ENCODE results near the gene CDC42SE2.

The CDC42SE2 gene, protein sequence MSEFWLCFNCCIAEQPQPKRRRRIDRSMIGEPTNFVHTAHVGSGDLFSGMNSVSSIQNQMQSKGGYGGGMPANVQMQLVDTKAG

DNA sequence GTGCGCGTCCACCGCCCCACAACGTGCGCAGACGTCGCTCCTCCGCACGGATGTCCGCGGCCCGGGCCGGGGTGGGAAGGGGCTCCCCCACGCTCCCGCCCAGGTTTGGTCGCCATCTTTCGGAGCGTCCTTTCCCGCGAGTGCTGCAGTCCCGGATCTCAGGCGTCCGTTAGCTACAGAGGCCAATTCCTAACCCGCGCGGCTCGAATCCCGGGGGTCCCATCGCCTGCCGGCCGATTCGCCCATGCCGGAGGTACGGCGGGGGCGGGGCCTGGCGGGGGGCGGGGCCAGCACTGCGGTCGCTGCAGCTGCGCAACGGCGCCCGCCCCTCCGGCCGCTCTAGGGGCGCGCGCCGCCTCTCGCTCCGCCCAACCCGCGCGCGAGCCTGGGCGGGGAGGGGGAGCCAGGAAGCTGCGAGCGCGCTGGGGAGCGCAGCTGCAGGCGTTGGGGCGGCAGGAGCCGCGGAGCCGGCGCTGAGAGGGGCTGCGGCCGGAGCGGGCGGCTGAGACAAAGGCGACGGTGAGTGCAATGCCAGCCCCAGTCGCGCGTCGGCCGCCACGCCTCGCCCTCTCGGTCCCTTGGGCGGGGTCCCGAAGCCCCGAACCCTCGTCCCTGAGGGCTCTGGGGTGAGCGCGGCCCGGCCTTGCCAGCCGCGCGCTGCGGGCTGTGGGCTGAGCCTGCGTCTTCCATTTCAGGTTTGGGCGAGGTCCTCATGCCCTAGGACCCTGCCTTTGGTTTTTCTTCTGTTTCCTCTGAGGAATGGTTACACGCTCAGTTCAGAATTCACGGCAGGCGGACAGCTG lies at the start of gene CDC42SE2:
CDC42SE2 (plus strand) TSS at position 406 of the 803 bp plus-strand sequence. CDS start 95,441 bp downstream, outside the sequence.
- peak; percentile 87 to 88 (median 88) for DNase-seq

DNA sequence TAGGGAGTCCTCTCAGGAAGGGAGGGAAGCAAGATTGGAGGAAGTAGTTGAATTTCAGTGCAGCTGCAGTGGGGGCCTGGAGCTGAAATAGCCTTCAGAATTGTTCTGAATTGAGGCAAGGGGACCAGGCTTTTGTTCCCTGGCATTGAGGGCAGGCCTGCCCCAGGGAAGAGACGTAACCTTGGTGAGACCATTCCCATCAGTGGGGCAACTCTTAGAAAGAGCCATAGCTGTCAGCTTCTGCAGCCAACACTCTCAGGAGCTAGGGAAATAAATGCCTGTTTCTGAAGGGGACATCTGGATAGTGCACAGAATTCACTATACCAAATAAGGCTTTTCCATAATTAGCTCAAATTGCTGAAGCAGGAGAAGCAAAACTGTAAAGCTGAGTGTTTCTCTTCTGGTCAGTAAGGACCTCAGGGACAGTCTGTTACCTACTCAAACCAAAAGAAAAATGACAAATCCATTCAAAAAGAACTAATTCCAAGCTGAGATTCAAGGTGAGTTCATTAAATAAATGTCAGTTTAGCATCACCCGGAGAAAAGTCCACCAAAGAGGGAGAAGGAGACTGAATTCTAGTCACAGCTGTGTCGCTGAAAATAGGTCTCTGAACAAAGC lies 49.1 kb upstream of the CDC42SE2 start:
- no peak for DNase-seq

DNA sequence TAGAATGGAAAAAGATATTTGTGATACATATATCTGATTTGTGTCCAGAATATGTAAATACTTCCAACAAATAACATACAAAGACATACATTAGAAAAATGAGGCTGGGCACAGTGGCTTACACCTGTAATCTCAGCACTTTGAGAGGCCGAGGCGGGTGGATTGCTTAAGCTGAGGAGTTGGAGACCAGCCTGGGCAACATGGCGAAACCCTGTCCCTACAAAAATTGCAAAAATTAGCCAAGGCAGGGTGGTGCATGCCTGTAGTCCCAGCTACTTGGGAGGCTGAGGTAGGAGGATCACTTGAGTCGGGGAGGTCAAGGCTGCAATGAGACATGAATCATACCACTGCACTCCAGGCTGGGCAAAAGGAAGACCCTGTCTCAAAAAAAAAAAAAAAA lies 46.1 kb upstream of the CDC42SE2 start:
- no peak for DNase-seq

DNA sequence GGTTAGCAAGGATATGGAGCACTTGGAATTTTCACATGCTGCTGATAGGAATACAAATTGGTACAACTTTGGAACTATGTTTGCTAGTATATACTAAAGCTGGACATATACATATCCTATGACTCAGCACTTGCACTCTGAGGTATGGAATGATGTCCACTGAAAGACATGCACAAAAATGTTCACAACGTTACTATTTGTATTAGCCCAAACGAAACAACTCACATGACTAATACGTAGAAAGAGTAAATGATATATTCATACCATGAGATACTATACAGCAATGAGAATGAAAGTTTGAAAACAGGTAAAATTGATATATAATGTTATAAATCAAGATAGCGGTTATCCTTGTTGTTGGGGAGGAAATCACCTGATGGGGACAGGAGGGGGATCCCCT lies 45.5 kb upstream of the CDC42SE2 start:
- no peak for DNase-seq

DNA sequence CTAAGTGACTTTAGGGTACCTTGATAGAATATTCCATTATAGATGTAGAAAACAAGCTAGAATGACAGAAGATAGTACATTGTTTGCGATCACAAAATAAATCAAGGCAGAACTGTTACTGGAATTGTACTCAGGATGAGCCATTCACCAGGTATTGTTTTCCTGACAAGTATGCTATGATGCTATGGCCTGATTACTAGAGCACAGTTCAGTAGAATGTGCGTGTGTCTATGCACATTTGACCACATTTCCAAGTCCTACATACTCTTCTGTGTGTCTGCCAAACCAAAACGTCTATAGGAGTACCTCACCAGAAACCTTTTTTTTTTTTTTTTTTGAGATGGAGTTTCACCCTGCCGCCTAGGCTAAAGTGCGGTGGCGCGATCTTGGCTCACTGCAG lies 43.3 kb upstream of the CDC42SE2 start:
- DNase-seq = no peak

DNA sequence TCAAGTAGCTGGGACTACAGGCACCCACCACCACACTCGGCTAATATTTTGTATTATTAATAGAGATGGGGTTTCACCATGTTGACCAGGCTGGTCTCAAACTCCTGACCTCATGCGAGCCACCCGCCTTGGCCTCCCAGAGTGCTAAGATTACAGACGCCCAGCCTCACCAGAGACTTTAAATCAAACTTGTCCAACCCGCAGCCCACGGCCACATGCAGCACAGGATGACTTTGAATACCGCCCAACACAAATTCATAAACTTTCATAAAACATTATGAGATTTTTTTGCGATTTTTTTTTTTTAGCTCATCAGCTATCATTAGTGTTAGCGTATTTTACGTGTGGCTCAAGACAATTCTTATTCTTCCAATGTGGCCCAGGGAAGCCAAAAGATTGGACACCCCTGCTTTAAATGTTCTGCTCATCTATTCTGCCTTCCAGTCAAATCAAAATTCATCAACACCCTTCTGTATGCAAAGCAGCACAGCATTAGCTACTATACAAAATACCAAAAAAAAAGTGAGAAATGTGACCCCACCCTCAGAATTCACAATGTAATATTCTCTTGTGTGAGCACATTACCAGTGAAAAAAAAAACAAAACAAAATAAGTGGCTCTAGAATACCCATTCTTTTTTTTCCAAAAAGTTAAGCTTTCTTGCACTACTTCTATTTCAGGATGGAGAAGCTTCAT lies 42.7 kb upstream of the CDC42SE2 start:
- DNase-seq = no peak

DNA sequence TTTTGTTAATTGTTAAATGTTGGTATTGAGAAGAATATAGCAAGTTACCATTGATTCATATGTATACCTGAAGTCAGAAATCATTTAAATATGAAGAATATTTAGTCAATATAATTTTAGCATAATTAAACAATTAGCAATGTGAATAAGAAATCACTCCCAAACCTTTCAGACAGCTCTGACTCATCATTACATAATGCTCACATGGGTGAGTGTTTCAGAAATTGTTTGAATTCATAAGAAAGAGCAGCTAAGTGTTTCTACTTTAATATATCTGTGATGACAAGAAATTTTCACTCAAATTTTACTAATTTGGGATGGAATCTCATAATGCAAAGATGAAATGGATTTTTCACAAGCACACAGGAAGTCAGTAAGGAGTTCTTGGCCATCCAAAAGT lies 42.0 kb upstream of the CDC42SE2 start:
- DNase-seq = no peak

DNA sequence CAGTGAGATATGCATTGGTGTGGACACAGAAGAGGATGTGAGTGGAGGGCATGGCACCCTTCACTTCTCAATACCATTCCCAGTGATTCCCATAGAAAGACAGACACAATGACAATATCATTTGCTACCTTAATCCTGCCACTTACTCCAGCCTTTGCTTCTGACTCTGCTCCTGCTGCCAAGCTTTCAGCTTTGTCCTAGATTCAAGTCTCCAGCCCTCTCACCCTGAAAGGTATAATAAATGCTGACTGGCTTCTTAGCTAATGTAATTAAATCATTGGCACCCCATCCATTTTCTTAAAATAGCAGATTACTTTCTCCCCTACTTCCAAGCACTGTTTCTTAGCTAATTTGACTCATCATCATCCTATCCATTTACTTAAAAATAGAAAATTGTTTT lies 41.1 kb upstream of the CDC42SE2 start:
- DNase-seq = no peak

DNA sequence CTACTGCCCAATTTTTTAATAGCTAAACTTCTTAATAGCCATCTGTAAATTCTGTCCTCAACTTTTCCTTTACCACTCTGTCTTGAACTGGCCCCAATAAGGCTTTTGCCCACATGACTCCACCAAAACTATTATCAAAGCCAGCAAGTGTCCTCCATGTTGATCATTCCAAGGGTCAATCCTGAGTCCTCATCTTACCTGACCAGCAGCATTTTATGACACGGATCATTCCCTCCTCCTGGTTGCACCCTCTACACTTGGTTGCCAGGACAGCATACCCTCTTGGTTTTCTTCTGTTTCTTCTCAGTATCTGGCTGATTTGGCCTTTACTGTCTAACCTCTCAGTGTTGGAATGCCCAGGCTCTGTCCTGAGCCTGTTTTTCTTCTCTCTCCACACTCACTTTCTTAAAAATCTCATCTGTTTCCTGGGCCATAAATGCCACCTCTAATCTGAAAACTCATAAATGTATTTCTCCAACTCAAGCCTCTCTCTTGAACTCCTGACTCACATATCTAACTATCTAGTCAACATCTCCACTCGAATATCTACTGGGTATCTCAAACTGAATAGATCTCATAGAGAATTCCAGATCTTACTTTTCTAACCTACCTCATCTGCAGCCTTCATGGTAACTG lies 40.0 kb upstream of the CDC42SE2 start:
- no peak for DNase-seq

DNA sequence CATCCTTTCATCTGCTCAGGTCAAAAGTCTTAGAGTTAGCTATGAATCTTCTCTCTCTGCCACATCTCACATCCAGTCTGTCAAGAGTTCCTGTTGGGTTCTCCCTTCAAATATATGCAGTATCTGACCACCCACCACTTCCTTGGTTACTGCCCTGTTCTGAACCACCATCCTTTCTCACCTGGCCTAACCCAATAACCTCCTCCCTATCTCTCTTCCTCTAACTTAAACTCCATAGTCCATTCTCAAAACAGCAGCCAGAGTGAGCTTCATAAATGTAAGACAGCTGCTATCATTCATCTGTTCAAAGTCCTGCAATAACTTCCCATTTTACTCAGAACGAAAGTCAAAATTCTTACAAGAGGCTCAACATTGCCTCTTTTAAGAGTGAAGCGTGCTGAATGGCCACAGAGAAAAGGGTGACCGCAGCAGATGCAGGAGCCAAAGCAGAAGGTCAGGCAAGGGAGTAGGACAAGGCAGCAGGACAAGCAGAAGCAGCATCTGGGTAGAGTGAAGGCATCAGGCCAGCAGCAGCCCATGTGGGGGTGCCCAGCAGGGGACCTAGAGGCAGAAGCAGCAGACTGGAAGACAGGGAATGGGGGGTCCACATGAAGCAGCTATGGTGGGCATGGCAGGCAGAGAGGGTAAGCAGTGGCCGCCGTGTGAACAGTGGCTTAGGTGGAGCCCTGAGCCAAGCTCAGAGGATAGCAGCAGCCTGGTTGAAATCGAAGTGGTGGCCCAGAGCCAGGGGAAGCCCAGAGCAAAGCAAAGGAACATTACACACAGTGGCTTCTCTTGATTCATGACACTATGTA lies 39.3 kb upstream of the CDC42SE2 start:
- no peak for DNase-seq

DNA sequence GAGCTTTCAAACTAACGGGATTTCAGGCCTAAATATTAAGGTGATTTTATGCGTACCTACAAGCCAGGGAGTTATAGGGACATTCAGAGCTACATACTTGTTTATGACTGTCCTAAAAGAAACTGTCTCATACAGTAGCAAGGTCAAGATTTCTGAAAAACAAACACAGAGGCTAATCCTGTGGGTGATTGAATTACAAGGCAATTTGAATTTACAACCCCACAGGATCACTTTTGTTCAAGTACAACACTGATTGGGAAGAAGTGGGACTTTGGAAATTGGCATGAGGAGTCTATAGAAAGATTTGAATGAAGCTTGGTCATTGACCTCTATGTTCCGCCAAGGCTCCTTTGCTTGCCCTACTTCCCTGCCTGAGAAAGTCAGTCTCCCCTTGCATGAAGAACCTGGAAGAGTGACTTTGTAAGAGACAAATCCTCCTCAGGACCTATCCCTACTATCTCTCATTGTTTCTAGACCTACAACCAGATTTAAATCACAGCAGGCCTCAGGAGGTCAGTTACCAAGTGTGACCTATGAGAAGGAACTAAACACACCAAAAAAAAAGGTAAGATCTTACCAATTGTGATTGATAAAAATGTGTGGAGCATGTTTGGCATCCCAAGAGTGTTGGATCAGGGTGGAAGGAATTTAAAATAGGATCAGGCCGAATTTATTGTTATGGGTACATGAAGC lies 38.4 kb upstream of the CDC42SE2 start:
- no peak for DNase-seq

DNA sequence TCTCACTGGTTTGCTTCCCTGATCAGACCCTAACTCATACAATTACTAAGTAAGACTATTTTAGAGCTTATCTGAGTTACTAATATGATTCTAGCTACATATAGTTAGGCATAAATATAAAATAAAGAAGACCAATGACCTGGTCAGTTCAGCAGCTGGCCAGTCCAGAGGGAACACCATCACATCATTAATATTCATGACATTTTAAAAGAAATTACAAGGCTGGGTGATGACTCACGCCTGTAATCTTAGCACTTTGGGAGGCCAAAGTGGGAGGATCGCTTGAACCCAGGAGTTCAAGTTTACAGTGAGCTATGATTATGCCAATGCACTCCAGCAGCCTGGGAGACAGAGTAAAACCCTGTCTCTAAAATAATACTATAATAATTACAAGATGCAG lies 37.0 kb upstream of the CDC42SE2 start:
- no peak for DNase-seq

DNA sequence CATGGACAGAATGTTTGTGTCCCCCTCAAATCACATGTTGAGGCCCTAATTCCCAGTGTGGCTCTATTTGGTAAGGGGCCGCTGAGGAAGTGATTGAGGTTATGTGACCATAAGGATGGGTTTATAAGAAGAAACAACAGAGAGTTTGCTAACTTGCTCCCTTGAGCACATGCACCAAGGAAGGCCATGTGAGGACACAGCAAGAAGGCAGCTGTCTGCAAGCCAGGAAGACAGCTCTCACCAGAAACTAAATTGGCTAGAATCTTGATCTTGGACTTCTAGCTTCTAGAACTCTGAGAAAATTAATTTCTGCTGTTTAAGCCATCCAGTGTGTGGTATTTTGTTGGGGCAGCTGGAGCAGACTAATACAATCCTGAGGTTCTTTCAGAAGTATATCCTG lies 35.2 kb upstream of the CDC42SE2 start:
- no peak for DNase-seq

DNA sequence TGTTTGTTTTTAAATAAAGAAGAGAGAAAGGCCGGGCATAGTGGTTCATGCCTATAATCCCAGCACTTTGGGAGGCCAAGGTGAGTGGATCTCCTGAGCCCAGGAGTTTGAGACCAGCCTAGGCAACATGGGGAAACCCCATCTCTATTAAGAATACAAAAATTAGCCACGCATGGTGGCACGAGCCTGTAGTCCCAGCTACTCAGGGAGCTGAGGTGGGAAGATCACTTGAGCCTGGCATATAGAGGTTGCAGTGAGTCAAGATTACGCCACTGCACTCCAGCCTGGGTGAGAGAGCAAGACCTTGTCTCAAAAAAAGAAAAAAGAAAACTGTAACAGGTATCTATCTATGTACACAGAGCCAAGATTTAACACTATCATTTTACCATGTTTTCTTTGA lies 34.2 kb upstream of the CDC42SE2 start:
- DNase-seq = no peak

DNA sequence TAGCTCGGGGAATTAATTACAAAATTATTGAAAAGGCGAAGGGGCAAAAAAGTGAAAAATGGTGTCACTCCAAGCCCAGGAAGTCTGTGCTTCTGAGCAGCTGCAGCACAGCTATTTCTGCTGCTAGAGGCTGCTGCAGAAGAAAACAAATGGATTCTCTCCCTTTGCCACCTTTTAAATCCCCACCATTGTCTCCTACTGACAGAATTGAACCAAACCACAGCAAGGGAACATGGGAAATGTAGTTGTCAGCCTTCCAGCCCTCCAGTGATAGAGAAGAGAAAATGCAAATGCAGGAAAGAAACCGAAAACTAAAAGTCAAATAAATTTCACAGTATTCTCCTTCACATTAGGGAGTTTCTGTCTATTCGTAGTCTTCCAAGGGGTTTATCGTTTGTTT lies 33.4 kb upstream of the CDC42SE2 start:
- DNase-seq = peak in 1 of 3 experiments; percentile 0

DNA sequence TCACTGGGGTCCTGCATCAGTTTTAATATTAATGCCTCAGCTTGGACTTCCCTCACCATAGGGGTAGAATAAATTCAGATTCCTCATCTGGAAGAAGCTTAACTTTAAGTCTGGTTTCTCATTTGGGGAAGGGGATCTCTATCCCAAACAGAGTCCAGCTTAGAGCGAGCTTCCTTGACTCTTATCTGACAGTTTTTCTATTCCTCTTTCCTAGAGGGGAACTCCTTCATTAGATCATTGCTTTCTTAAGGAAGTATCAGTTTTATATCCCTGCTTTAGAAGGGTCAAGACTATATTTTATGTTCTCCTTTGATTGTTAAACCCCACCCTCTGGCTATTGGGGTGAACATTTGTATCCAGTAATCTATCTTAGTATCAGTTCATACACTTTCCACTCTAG lies 24.2 kb upstream of the CDC42SE2 start:
- no peak for DNase-seq

DNA sequence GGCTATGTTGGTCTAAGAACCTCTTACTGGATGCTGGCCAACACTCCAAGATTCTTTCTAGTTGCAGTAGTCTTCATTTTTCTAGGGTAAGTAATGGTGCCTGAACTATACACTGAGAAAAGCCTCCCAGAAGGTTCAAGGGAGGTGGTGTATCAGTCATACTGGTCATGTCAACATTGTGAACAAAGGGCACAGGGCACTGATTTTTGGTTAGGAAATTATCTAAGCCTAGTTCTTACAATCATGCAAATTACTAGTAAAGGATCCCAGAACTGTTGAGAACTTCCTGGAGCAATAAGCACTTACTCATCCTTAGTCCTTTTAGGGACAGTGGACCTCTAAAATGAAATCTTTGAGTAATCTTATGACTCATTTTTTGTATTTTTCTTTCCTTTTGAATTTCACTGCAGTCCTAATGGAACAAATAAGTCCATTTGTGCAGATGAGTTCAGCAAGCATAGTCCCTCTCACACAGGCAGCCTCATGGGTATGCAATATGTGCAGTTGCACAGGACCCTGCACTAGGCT lies 21.1 kb upstream of the CDC42SE2 start:
- no peak for DNase-seq

DNA sequence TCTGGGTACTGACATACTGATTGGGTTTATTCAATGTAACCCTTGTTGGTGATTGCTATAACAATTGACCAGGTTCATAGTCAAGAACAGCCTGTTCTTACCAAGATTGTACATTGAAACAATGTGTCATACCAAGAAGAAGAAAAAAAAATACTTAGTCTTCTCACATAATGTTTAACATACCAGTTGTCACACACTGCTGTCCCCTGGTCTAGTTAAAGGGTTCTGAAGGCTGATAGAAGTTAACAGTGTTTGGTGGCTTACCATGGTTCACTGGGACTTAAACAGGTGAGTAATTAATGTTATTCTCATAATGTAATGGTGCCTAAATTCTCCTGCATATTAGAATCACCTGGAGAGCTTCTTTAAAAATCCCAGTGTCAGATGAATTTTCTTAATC lies 18.5 kb upstream of the CDC42SE2 start:
- no peak for DNase-seq

DNA sequence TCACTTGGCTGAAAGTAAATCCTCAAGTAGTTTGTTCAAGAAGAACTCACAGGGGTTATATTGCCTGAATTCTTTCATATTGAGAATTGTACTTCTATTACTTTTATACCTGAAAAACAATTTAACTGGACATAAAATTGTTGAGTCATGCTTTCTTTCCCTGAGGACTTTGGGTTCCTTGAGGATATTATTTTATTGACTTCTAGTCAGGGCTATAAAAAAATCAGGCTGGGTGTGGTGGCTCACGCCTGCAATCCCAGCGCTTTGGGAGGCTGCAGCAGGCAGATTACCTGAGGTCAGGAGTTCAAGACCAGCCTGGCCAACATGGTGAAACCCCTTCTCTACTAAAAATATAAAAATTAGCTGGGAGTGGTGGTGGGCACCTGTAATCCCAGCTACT lies 17.9 kb upstream of the CDC42SE2 start:
- no peak for DNase-seq

DNA sequence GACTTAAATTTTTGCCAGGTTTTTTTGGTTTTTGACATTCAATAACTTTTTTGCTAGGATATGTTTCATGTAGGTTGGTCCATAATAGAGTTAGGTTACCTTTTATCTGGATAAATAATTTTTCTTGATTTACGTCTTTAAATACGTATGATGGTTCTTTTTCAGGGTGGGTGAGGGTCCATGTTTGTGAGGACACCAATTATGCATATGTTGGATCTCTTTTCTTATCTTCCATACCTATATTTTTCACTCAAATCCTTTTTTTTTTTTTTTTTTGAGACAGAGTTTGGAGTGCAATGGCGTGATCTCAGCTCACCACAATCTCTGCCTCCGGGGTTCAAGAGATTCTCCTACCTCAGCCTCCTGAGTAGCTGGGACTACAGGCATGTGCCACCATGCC lies 17.3 kb upstream of the CDC42SE2 start:
- DNase-seq = no peak

DNA sequence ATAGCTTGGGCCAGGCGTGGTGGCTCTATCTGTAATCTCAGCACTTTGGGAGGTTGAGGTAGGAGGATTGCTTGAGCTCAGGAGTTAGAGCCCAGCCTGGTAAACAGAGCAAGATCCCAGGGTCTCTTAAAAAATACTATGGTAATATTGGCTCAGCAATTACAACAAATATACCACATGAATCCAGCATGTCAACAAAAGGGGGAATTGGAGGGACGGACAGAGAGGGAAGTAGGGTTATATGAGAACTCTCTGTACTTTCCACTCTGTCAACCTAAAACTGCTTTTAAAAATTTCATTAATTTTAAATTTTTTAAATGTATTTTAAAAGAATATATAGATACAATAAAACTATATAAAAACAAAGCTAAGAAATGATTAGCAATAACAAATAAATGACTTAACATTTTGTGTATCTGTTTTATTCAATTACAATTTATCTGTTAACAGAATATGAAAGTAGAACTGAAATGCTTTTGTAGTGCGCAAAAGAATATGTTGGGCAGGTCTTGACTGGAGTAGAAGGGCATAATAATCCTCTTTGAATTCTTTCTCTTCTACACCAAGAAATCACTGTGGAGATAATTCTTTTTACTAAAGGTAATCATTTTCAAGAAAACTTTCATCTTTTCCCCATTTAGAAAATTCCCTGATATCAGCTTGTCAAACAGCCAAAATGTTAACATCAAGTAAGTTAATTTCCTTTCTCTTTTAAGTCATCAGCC lies 12.9 kb upstream of the CDC42SE2 start:
- no peak for DNase-seq

Measured in NCI-H1417 (cell line).